ENCODE results near the gene USH1C. TPM values are rescaled to one million over a fixed set of nuclear protein-coding genes. Genes with fewer than 3 reads are reported as not detected.

USH1C gene
- total and polyA plus RNA-seq, 2 of the 4 experiments (the other 2 are of a cell fraction), result not detected

DNA sequence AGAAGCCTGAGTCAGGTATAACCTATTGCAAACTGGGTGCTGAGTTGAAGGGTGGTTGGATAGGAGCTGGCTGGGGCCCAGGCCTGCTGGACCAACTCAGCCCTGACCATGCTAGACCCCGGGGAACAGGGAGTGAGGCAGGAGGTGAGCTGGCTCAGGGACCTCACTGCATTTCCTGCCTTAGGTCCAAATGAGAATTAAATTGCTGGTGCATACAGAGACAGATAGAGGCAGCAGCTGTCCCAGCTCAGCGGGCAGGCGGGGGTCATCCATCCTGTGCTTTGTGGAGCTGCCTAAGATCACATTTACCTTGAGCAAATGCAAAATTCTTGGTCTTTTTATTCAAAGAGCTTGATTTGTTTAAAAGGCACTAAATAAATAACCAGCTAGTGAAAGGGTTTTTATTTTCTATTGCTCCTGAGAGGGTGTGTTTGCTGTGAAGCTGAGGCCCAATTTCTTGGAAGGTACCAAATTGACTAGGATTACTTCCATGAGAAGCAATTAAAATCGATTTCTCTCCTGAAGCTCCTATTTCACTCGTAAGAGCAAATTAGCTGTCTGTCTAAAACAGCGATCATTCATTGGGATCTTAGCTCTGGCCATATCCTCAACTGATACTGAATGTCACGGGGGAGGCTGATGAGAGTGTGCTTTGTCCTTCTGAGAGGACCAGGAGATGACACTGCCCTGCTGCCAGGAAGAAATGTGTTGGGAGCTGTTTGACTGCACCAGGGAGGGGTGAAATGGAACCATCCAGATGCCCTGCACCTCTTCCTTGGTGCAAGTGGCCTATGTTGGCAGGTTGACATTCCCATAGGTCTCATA, 24.9 kb downstream of the USH1C start:
- intact Hi-C loops (cut with micrococcal nuclease) (no loop called here), dilution Hi-C loops (cut with HindIII; ENCODE audit: low sequenced_read_pairs, unreplicated experiment) (no loop called here), in situ Hi-C loops (cut with MboI; ENCODE audit: low sequenced_read_pairs) (loop anchor here (25.0 kb wide), 1 partner anchor 582 kb away; no protein-coding TSS in a partner anchor)
- no peak overlapping the region for H3K18ac ChIP-seq (ENCODE audit: low read depth, low read length)
- no peak overlapping the region for H2AFZ ChIP-seq (replicated peaks; ENCODE audit: low read length, poor library complexity)
- H4K8ac ChIP-seq (ENCODE audit: low read depth in 2 of 2, low read length in 2 of 2), result no peak overlapping the region
- BruUV-seq (replicated peaks), result no TSS peak
- H4K91ac ChIP-seq (ENCODE audit: insufficient read depth, low read depth, low read length), result no peak overlapping the region
- no peak overlapping the region for H3K27ac ChIP-seq (ENCODE audit: insufficient read depth, low read length)
- peaks cover 13% of the 10 kb centered on the region for H3K27me3 ChIP-seq (ENCODE audit: control insufficient read depth, insufficient read depth, low read length)
- DNase-seq (no peak), ATAC-seq (ENCODE audit: low read depth) (no peak)
- WGBS, 2 experiments (ENCODE audit: extremely low coverage in 2 of 2, insufficient read length in 1 of 2), result 33% methylated on average over 2 of the region's 7 CpGs; no CpG with 5 or more reads in 1 of the 2 experiments
- H3K4me2 ChIP-seq (ENCODE audit: low read depth, low read length), result no peak overlapping the region
- CTCF ChIA-PET, result interaction anchor here (0.8 to 1.4 kb wide), 2 partner anchors 9 to 459 kb away, joined by 5 to 8 read pairs; no protein-coding TSS in a partner anchor
- no peak overlapping the region for H3K9ac ChIP-seq (ENCODE audit: low read depth, low read length)
- H3K23ac ChIP-seq (ENCODE audit: low read depth, low read length), result no peak overlapping the region
- no peaks in the 10 kb centered on the region for H4K20me1 ChIP-seq (ENCODE audit: insufficient read depth, low read length)
- H2BK15ac ChIP-seq (ENCODE audit: low read depth, low read length), result no peak overlapping the region
- H2BK5ac ChIP-seq (ENCODE audit: low read depth, low read length, poor library complexity, severe bottlenecking), result no peak overlapping the region
- H3K4me1 ChIP-seq (ENCODE audit: control insufficient read depth, insufficient read depth, low read length), result no peaks in the 10 kb centered on the region
- H4K5ac ChIP-seq (ENCODE audit: low read depth, low read length), result no peak overlapping the region
- no peaks in the 10 kb centered on the region for H3K79me1 ChIP-seq (ENCODE audit: low read depth in 1 of 2, low read length in 2 of 2)
- no peak overlapping the region for H2AK9ac ChIP-seq (replicated peaks; ENCODE audit: low read depth, low read length, poor library complexity)
- no peak overlapping the region for H3K14ac ChIP-seq (replicated peaks; ENCODE audit: low read depth, low read length)
- no peaks in the 10 kb centered on the region for H3K36me3 ChIP-seq (ENCODE audit: control insufficient read depth, insufficient read depth, low read length)
- no peaks in the 10 kb centered on the region for H3K9me3 ChIP-seq (ENCODE audit: control insufficient read depth, insufficient read depth, low read length)
- H3K4ac ChIP-seq (ENCODE audit: low read depth, low read length), result no peak overlapping the region
- H3K56ac ChIP-seq (ENCODE audit: extremely low read depth, insufficient read depth, low read length), result no peak overlapping the region
- no peak overlapping the region for H2BK20ac ChIP-seq (ENCODE audit: low read depth, low read length)
- POLR2A ChIA-PET (ENCODE audit: unreplicated experiment), result no interaction called here
- TF ChIP-seq MAZ (IDR thresholded peaks at IDR 0.05; ENCODE audit: borderline replicate concordance, low read depth, low read length) (no peak), RAD21 (IDR thresholded peaks at IDR 0.05; ENCODE audit: low read length) (no peak), SMC3 (IDR thresholded peaks at IDR 0.05; ENCODE audit: low read depth, low read length) (no peak), CTCF (conservative IDR thresholded peaks at IDR 0.05; ENCODE audit: low read depth, low read length) (no peak), RCOR1 (IDR thresholded peaks at IDR 0.05; ENCODE audit: insufficient replicate concordance, low read length) (no peak), RFX5 (IDR thresholded peaks at IDR 0.05; ENCODE audit: low read depth, low read length) (no peak), MXI1 (IDR thresholded peaks at IDR 0.05; ENCODE audit: borderline replicate concordance, low read depth, low read length) (no peak), POLR2A (IDR thresholded peaks at IDR 0.05; ENCODE audit: low read depth, low read length) (no peak), NFE2L2 (IDR thresholded peaks at IDR 0.05; ENCODE audit: low read depth, low read length) (no peak), MAFK (IDR thresholded peaks at IDR 0.05; ENCODE audit: low read depth, low read length) (no peak), CEBPB (IDR thresholded peaks at IDR 0.05; ENCODE audit: low read depth, low read length) (no peak), USF2 (IDR thresholded peaks at IDR 0.05; ENCODE audit: low read depth, low read length) (no peak), FOS (IDR thresholded peaks at IDR 0.05; ENCODE audit: low read depth, low read length) (no peak), BHLHE40 (IDR thresholded peaks at IDR 0.05; ENCODE audit: low read depth, low read length) (no peak)
- TF ChIP-seq, protein P1, sequence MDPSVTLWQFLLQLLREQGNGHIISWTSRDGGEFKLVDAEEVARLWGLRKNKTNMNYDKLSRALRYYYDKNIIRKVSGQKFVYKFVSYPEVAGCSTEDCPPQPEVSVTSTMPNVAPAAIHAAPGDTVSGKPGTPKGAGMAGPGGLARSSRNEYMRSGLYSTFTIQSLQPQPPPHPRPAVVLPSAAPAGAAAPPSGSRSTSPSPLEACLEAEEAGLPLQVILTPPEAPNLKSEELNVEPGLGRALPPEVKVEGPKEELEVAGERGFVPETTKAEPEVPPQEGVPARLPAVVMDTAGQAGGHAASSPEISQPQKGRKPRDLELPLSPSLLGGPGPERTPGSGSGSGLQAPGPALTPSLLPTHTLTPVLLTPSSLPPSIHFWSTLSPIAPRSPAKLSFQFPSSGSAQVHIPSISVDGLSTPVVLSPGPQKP (IDR thresholded peaks at IDR 0.05; ENCODE audit: borderline replicate concordance, low read depth, low read length), result no peak
- H2AK5ac ChIP-seq (ENCODE audit: low read depth, low read length), result no peak overlapping the region
- H3K9me1 ChIP-seq (ENCODE audit: insufficient read depth, low read length), result no peaks in the 10 kb centered on the region; the same call in 1 of the 2 replicates
- H3K4me3 ChIP-seq (ENCODE audit: insufficient read depth, low read depth, low read length), result no peak overlapping the region
- H2BK120ac ChIP-seq (ENCODE audit: low read depth, low read length), result no peak overlapping the region

All from IMR-90 (cell line).